Osteoblast (primary cell): ENCODE results near the gene SAP30BP. TPM values are rescaled to one million over a fixed set of nuclear protein-coding genes. Genes with fewer than 3 reads are reported as not detected.

Experiments
- DNase-seq: peaks from one replicate; pipeline ENCODE4 v3.0.0; 2011; ENCODE audit warnings: low spot score, mixed read lengths; ENCODE audit not compliant: insufficient read length; ENCODE audit errors: missing footprints
- H2AFZ ChIP-seq: 2 replicates; pipeline ENCODE4 v1.6.0; 2011; ENCODE audit warnings: mild to moderate bottlenecking, low read length
- H3K27ac ChIP-seq: 2 replicates; pipeline ENCODE4 v1.5.1; 2011; ENCODE audit warnings: mild to moderate bottlenecking, low read depth, low read length, moderate library complexity
- H3K27me3 ChIP-seq: 2 replicates; pipeline ENCODE4 v1.6.0; 2012; ENCODE audit warnings: mild to moderate bottlenecking, control low read depth, inconsistent platforms, low read length, moderate library complexity; ENCODE audit not compliant: insufficient read depth
- H3K36me3 ChIP-seq: 2 replicates; pipeline ENCODE4 v1.5.1; 2011; ENCODE audit warnings: mild to moderate bottlenecking, low read length, control low read depth, moderate library complexity; ENCODE audit not compliant: insufficient read depth
- H3K4me1 ChIP-seq: 2 replicates; pipeline ENCODE4 v1.5.1; 2011; ENCODE audit warnings: mild to moderate bottlenecking, low read length, control low read depth, moderate library complexity; ENCODE audit not compliant: insufficient read depth
- H3K4me2 ChIP-seq: 2 replicates; pipeline ENCODE4 v1.6.0; 2011; ENCODE audit warnings: mild to moderate bottlenecking, low read length; ENCODE audit not compliant: insufficient read depth
- H3K4me3 ChIP-seq: fragments of 200-600 bp; sonication (generic); 3 replicates; pipeline ENCODE4 v1.5.1; 2012; ENCODE audit warnings: mild to moderate bottlenecking, low read length, inconsistent platforms; ENCODE audit not compliant: insufficient read depth
- H3K79me2 ChIP-seq: 2 replicates; pipeline ENCODE4 v1.6.0; 2012; ENCODE audit warnings: mild to moderate bottlenecking, low read length, control low read depth, inconsistent platforms; ENCODE audit not compliant: insufficient read depth
- H3K9me3 ChIP-seq: 2 replicates; pipeline ENCODE4 v1.5.1; 2011; ENCODE audit warnings: low read depth, low read length, control low read depth
- H4K20me1 ChIP-seq: 2 replicates; pipeline ENCODE4 v1.6.0; 2012; ENCODE audit warnings: mild to moderate bottlenecking, low read length, control low read depth; ENCODE audit not compliant: insufficient read depth
- total RNA-seq: library from RNA; depleted of rRNA; stranded (reverse); fragments of >200 nt; gene quantifications from 2 replicates; pipeline ENCODE4 v1.2.3, GENCODE V29; 2012
- TF ChIP-seq, protein P1 (sequence below): IDR thresholded peaks from 2 replicates; pipeline ENCODE4 v1.5.1; 2011; ENCODE audit warnings: mild to moderate bottlenecking, low read depth, low read length, moderate library complexity; ENCODE audit errors: extremely low read depth

SAP30BP gene
- total RNA-seq, 1 donor = 48.1 TPM

GRCh38 chr17:75691801-75692626 is 24.9 kb downstream of the SAP30BP start:
- Histone ChIP-seq H3K4me1 (peaks cover 64% of the 10 kb centered on the region), H3K4me2 (no peak overlapping the region), H2AFZ (no peak overlapping the region), H3K36me3 (peaks cover 19% of the 10 kb centered on the region), H3K79me2 (peaks cover 72% of the 10 kb centered on the region), H3K27me3 (no peaks in the 10 kb centered on the region), H3K27ac (no peak overlapping the region), H3K9me3 (no peaks in the 10 kb centered on the region), H4K20me1 (peaks cover 17% of the 10 kb centered on the region), H3K4me3 (no peak overlapping the region)
- TF ChIP-seq, protein P1, sequence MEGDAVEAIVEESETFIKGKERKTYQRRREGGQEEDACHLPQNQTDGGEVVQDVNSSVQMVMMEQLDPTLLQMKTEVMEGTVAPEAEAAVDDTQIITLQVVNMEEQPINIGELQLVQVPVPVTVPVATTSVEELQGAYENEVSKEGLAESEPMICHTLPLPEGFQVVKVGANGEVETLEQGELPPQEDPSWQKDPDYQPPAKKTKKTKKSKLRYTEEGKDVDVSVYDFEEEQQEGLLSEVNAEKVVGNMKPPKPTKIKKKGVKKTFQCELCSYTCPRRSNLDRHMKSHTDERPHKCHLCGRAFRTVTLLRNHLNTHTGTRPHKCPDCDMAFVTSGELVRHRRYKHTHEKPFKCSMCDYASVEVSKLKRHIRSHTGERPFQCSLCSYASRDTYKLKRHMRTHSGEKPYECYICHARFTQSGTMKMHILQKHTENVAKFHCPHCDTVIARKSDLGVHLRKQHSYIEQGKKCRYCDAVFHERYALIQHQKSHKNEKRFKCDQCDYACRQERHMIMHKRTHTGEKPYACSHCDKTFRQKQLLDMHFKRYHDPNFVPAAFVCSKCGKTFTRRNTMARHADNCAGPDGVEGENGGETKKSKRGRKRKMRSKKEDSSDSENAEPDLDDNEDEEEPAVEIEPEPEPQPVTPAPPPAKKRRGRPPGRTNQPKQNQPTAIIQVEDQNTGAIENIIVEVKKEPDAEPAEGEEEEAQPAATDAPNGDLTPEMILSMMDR = no peak
- DNase-seq = no peak

- peaks cover 17% of the 10 kb centered on the region for H4K20me1 ChIP-seq
Observed at GRCh38 chr17:75692976-75693375, 25.8 kb downstream of the SAP30BP start.

DNA sequence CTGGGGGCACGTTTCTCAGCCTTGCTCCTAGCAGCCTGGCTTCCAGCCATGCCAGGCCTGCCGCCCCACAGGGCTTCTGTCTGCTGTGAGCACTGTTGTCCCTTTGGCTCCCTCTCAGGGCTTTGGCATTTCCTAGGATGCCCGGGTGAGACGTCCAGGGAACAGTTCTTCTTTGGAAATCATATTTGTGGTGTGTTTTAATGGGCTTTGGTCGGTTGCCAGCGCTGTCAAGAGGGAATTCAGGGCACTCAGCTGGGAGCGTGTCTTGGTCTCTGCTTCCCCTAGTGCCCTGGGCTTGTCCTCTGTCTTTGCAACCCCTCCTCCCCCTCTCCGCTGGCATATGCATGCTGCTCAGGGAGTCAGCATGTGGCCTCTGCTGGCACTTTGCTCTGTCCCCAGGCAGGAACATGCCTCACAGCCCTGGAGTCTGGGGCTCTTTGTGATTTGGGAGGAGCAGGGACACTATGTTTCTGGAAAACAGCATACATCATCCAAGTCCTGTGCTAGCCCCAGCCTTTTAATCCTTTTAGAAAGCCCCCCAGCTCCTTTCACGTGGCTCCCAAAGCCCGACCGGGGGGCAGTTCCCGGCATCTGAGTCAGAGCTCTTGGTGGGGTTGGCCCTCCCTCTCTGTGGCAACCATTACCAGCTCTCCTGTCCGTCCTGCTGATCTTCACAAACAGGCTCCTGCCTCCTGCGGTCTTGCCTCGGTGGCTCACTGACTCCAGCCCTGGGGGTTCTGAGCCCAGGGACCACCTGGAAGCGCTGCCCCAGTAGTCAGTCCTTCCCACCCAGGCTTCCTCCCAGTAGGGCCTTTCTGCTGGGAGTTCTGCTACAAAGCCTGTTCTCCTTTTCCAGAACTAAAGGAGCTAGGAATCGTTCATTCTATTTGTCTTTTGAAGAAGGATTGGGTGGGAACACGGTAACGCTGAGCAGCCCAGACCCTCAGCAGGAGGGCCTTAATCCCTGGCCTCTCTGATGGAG is 26.7 kb downstream of the SAP30BP start:
- Histone ChIP-seq H3K79me2 (peaks cover 61% of the 10 kb centered on the region), H2AFZ (peak overlapping the region; percentile 31), H3K9me3 (no peaks in the 10 kb centered on the region), H3K4me1 (peaks cover 55% of the 10 kb centered on the region), H4K20me1 (peaks cover 17% of the 10 kb centered on the region), H3K4me3 (peak overlapping the region; percentile 37), H3K27me3 (no peaks in the 10 kb centered on the region), H3K27ac (peak overlapping the region; percentile 87), H3K4me2 (peak overlapping the region; percentile 73), H3K36me3 (peaks cover 19% of the 10 kb centered on the region)
- TF ChIP-seq, protein P1 = peak; percentile 39
- DNase-seq = peak; percentile 95

More at GRCh38 chr17:75692976-75693375, 25.8 kb downstream of the SAP30BP start:
- H2AFZ ChIP-seq = no peak overlapping the region
- H3K4me3 ChIP-seq = no peak overlapping the region
- H3K36me3 ChIP-seq = peaks cover 19% of the 10 kb centered on the region
- H3K4me2 ChIP-seq = peak overlapping the region; percentile 73
- H3K4me1 ChIP-seq = peaks cover 60% of the 10 kb centered on the region
- H3K27me3 ChIP-seq = no peaks in the 10 kb centered on the region
- DNase-seq = no peak
- no peaks in the 10 kb centered on the region for H3K9me3 ChIP-seq
- TF ChIP-seq, protein P1 = no peak
- H3K79me2 ChIP-seq = peaks cover 66% of the 10 kb centered on the region
- H3K27ac ChIP-seq = peak overlapping the region; percentile 87
